AG04450 (cell line): Measurements from ENCODE around the gene ZNF19. TPM values are rescaled to one million over a fixed set of nuclear protein-coding genes. Genes with fewer than 3 reads are reported as not detected.

Experiments
- CTCF ChIA-PET: fragments of 300-600, 350-600 bp; formaldehyde crosslinking; extraction: SDS; loops from one replicate; lab custom pipeline; 2022; ENCODE audit warnings: antibody characterized with exemption, inconsistent platforms; lab: Charles Lee
- POLR2A ChIA-PET: fragments of 350-600 bp; formaldehyde crosslinking; extraction: SDS; loops from one replicate; lab custom pipeline; 2021; ENCODE audit warnings: antibody characterized with exemption, inconsistent platforms; lab: Yijun Ruan, JAX
- DNase-seq: peaks from one replicate; pipeline ENCODE4 v3.0.0-alpha.2; 2011; ENCODE audit warnings: low read depth, low spot score
- H3K27ac ChIP-seq: one replicate; pipeline ENCODE4 v1.5.1; 2012; ENCODE audit warnings: low read depth, low read length, control low read depth
- H3K27me3 ChIP-seq: one replicate; pipeline ENCODE4 v1.6.0; 2012; ENCODE audit warnings: low read length; ENCODE audit not compliant: control insufficient read depth, insufficient read depth
- H3K4me3 ChIP-seq: 2 replicates; pipeline ENCODE4 v1.5.1; 2011; ENCODE audit warnings: mild to moderate bottlenecking, low read depth, low read length, control low read depth
- H3K9me3 ChIP-seq: 2 replicates; pipeline ENCODE4 v1.5.1; 2012; ENCODE audit warnings: low read length; ENCODE audit not compliant: control insufficient read depth, insufficient read depth
- polyA plus RNA-seq: library from polyadenylated mRNA; depleted of rRNA; stranded (reverse); fragments of >200 nt; gene quantifications from 2 replicates; pipeline ENCODE4 v1.2.3, GENCODE V29; 2011
- TF ChIP-seq, protein P1 (sequence below): IDR thresholded peaks from 2 replicates; pipeline ENCODE4 v1.5.1; 2011; ENCODE audit warnings: low read depth, low read length, control low read depth, inconsistent platforms

ZNF19 gene
- polyA plus RNA-seq, 1 experiment: 2.0 TPM

DNA sequence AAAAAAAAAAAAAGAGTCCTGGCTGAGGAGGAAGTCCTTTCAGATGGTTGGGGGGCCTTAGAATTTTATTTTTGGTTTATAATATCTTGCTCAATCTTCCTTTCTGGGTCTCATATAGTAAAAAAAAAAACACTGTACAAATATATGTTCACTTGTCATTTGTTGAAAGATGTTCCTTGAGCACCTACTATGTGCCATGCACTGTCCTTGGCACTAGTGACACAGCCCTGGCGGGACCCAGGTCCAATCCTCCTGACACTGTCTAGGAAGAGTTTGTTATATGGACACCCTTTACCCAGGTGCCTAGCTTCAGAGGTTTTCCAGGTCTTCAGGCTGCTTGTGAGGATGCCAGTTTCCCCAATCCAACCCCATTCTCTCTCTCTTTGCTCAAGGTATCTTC lies 39.1 kb upstream of the ZNF19 start:
- ChIA-PET CTCF (interaction anchor here (0.7 kb wide), 1 partner anchor 37 kb away, joined by 4 read pairs; no protein-coding TSS in a partner anchor), POLR2A (no interaction called here)
- H3K27ac ChIP-seq: no peak overlapping the region
- H3K4me3 ChIP-seq: no peak overlapping the region
- H3K27me3 ChIP-seq: no peaks in the 10 kb centered on the region
- no peak for DNase-seq
- H3K9me3 ChIP-seq: no peaks in the 10 kb centered on the region
- TF ChIP-seq, protein P1, sequence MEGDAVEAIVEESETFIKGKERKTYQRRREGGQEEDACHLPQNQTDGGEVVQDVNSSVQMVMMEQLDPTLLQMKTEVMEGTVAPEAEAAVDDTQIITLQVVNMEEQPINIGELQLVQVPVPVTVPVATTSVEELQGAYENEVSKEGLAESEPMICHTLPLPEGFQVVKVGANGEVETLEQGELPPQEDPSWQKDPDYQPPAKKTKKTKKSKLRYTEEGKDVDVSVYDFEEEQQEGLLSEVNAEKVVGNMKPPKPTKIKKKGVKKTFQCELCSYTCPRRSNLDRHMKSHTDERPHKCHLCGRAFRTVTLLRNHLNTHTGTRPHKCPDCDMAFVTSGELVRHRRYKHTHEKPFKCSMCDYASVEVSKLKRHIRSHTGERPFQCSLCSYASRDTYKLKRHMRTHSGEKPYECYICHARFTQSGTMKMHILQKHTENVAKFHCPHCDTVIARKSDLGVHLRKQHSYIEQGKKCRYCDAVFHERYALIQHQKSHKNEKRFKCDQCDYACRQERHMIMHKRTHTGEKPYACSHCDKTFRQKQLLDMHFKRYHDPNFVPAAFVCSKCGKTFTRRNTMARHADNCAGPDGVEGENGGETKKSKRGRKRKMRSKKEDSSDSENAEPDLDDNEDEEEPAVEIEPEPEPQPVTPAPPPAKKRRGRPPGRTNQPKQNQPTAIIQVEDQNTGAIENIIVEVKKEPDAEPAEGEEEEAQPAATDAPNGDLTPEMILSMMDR: no peak

DNA sequence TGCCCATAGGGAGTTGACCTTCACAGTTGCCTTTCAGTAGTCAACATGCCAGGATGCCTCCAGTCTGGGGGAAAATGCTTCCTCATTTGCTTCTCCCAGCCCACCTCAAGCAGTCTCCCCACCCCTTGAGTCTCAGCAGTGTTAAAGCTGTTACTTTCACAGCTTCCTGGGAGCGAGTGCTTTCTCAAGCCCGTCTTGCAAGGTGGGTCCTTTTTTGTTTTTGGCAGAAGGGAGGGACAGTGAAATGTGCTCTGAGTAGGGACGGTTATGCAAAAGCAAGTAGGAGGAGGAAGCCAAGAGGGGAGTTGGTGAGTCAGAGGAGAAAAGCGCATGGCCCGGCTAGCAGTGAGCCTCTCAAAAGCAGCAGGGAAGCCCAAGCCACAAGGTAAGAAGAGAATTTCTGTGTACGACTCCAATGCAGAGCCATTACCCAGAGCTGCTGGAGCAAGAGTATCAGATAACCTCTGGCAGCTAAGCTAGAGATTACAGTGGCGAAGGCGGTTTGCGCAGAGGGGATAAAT lies 37.0 kb upstream of the ZNF19 start, which contains the start of gene CHST4:
CHST4 (plus strand) TSS at position 316 of the 521 bp plus-strand sequence. CDS start 10,252 bp downstream, outside the sequence.
- TF ChIP-seq, protein P1: no peak
- ChIA-PET POLR2A (no interaction called here), CTCF (interaction anchor here (1.1 to 1.3 kb wide), 2 partner anchors 13 to 26 kb away, joined by 4 to 6 read pairs; no protein-coding TSS in a partner anchor)
- Histone ChIP-seq H3K27ac (no peak within 1 kb of the TSS), H3K4me3 (no peak within 1 kb of the TSS), H3K9me3 (no peaks in the 10 kb centered on the region), H3K27me3 (no peaks in the 10 kb centered on the region)
- DNase-seq: peak; percentile 27

DNA sequence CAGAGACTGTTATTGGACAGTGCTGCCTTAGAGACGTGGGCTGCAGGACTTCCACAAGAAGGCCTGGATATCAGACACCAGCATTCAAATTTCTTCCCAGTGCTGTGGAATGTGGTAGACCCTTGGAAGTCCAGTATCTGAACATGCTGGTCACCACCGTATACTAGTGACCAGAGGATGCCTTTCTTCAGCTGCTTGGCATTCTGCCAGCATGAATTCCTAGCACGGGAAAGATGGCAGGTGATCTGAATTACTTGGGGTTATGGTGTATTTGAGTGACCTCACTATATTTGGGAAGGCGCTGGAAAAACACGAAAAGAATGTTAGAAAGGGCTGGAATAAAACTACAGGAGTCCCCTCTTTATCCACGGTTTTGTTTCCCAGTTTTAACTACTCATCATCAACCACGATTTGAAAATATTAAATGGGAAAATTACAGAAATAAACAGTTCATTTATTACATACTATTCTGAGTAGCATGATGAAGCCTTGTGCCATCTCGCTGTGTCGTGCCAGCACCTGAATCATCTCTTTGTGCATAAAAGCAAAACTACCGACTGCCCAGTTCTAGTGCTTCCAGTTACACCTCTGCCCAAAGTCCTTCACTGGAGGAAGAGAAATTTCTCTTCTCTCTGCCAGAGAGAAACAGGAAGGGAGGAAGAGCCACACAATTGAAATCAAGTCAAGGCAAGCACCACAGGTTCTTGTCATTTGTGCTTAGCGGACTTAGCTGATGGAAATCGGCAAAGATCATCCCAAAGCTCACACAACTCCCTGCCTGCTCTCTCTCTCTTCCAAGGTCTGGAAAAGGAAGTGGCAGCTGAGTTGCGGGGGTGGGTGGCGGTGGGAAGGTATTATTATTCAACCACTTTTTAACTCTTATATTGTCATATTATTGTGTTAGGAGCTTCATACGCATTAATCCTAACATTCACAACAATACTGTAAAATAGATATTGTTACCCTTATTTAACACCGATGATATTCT lies 35.7 kb upstream of the ZNF19 start:
- Histone ChIP-seq H3K27ac (no peak overlapping the region), H3K27me3 (no peaks in the 10 kb centered on the region), H3K9me3 (no peaks in the 10 kb centered on the region), H3K4me3 (no peak overlapping the region)
- TF ChIP-seq, protein P1: no peak
- no peak for DNase-seq
- ChIA-PET CTCF (interaction anchor here (1.2 kb wide), 2 partner anchors 25 to 112 kb away, joined by 3 read pairs; no protein-coding TSS in a partner anchor), POLR2A (no interaction called here)

DNA sequence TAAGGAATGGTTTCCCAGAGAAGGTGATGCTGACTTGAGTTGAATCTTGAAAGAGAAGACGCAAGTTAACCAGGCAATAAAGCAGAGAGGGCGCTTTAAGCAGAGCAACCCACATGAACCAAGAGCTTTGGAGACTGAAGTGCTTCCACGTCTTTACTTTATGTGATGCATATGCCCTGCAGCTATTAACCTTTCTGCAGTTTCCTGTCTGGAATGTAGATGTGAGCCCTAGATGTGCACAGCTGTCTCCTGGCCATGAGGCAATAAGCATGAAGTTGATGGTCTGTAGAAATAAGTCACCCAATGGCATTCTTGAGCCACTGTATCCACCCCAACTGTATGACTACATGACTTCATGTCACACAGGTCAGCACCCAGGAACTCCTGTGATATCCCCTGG lies 31.4 kb upstream of the ZNF19 start:
- Histone ChIP-seq H3K27ac (no peak overlapping the region), H3K27me3 (no peaks in the 10 kb centered on the region)
- CTCF ChIA-PET: interaction anchor here (1.0 kb wide), 1 partner anchor 22 kb away, joined by 5 read pairs; no protein-coding TSS in a partner anchor

More for the DNA sequence above, 31.4 kb upstream of the ZNF19 start:
- POLR2A ChIA-PET: interaction anchor here (0.6 kb wide), 1 partner anchor 44 kb away, joined by 3 read pairs; no protein-coding TSS in a partner anchor
- H3K4me3 ChIP-seq: no peak overlapping the region
- no peak for DNase-seq
- H3K9me3 ChIP-seq: no peaks in the 10 kb centered on the region
- TF ChIP-seq, protein P1: no peak
